Measurements from ENCODE around the gene CEACAM1.

DNA sequence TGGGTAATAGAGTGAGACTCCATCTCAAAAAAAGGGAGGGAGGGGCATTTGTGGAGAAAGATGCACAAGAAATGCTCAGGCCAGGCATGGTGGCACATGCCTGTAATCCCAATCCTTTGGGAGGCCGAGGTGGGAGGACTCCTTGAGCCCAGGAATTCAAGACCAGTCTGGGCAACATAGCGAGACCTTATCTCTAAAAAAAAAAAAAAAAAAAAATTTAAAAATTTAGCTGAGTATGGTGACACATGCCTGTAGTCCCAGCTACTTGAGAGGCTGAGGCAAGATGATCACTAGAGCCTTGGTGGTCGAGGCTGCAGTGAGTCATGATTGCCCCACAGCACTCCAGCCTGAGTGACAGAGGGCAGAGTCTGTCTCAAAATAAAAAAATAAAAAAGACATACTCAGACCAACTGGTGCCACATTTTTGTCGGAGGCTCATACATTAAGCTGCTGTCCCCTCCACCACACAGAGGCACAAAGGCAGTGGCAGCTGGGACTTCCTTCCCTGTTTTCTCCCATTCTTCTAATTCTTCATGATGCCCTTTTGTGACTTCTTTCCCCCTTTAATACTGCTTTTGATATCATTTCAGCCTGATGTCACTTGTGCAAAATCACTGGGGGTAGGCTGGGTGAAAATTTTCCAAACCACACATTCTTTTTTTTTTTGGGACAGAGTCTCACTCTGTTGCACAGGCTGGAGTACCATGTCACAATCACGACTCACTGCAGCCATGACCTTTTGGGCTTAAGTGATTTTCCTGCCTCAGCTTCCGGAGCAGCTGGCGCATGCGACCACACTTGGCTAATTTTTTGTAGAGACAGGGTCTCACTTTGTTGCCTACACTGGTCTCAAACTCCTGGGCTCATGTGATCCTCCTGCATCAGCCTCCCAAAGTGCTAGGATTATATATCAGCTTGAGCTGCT lies 58.7 kb downstream of the CEACAM1 start:
- TF ChIP-seq, protein P1, sequence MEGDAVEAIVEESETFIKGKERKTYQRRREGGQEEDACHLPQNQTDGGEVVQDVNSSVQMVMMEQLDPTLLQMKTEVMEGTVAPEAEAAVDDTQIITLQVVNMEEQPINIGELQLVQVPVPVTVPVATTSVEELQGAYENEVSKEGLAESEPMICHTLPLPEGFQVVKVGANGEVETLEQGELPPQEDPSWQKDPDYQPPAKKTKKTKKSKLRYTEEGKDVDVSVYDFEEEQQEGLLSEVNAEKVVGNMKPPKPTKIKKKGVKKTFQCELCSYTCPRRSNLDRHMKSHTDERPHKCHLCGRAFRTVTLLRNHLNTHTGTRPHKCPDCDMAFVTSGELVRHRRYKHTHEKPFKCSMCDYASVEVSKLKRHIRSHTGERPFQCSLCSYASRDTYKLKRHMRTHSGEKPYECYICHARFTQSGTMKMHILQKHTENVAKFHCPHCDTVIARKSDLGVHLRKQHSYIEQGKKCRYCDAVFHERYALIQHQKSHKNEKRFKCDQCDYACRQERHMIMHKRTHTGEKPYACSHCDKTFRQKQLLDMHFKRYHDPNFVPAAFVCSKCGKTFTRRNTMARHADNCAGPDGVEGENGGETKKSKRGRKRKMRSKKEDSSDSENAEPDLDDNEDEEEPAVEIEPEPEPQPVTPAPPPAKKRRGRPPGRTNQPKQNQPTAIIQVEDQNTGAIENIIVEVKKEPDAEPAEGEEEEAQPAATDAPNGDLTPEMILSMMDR (IDR thresholded peaks at IDR 0.05; ENCODE audit: poor library complexity, severe bottlenecking): no peak
- no peak for TF ChIP-seq SMC3 (conservative IDR thresholded peaks at IDR 0.05; ENCODE audit: poor library complexity)
- no peak for TF ChIP-seq POLR2AphosphoS5 (IDR thresholded peaks at IDR 0.05)
- TF ChIP-seq RAD21 (conservative IDR thresholded peaks at IDR 0.05): no peak
- TF ChIP-seq MXI1 (conservative IDR thresholded peaks at IDR 0.05; ENCODE audit: poor library complexity, severe bottlenecking): no peak
- TF ChIP-seq, protein P2, sequence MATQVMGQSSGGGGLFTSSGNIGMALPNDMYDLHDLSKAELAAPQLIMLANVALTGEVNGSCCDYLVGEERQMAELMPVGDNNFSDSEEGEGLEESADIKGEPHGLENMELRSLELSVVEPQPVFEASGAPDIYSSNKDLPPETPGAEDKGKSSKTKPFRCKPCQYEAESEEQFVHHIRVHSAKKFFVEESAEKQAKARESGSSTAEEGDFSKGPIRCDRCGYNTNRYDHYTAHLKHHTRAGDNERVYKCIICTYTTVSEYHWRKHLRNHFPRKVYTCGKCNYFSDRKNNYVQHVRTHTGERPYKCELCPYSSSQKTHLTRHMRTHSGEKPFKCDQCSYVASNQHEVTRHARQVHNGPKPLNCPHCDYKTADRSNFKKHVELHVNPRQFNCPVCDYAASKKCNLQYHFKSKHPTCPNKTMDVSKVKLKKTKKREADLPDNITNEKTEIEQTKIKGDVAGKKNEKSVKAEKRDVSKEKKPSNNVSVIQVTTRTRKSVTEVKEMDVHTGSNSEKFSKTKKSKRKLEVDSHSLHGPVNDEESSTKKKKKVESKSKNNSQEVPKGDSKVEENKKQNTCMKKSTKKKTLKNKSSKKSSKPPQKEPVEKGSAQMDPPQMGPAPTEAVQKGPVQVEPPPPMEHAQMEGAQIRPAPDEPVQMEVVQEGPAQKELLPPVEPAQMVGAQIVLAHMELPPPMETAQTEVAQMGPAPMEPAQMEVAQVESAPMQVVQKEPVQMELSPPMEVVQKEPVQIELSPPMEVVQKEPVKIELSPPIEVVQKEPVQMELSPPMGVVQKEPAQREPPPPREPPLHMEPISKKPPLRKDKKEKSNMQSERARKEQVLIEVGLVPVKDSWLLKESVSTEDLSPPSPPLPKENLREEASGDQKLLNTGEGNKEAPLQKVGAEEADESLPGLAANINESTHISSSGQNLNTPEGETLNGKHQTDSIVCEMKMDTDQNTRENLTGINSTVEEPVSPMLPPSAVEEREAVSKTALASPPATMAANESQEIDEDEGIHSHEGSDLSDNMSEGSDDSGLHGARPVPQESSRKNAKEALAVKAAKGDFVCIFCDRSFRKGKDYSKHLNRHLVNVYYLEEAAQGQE (IDR thresholded peaks at IDR 0.05; ENCODE audit: borderline replicate concordance): no peak
